Nephron (organoid): Measurements from ENCODE around the gene DOK3.
A peak's percentile ranks its signal among the peaks of the same experiment; 100 is the strongest.

Source experiments
- H3K27ac Mint-ChIP-seq, 3 experiments: 2 replicates each; pipeline ENCODE4 v1.8.0; 2020; ENCODE audit warnings: mixed read lengths in 3 of 3, mild to moderate bottlenecking in 2 of 3, moderate library complexity in 1 of 3
- H3K27me3 Mint-ChIP-seq: 2 replicates; pipeline ENCODE4 v1.8.0; 2021; ENCODE audit warnings: low read depth, mild to moderate bottlenecking, moderate library complexity, mixed read lengths
- H3K36me3 Mint-ChIP-seq: 2 replicates; pipeline ENCODE4 v1.8.0; 2020; ENCODE audit warnings: low read depth, mixed read lengths
- H3K4me1 Mint-ChIP-seq: 2 replicates; pipeline ENCODE4 v1.8.0; 2020; ENCODE audit warnings: mixed read lengths
- H3K4me3 Mint-ChIP-seq, 3 experiments: 2 replicates each; pipeline ENCODE4 v1.8.0; 2020; ENCODE audit warnings: mild to moderate bottlenecking in 3 of 3, mixed read lengths in 3 of 3, moderate library complexity in 2 of 3
- H3K9me3 Mint-ChIP-seq: 2 replicates; pipeline ENCODE4 v1.8.0; 2020; ENCODE audit warnings: mixed read lengths
- CTCF ChIP-seq, 3 experiments: fragments of 200-600 bp; sonication (generic); IDR thresholded peaks; one replicate each; pipeline ENCODE4 v1.5.0; 2021; ENCODE audit warnings: antibody characterized with exemption in 3 of 3; ENCODE audit not compliant: unreplicated experiment in 3 of 3

The DOK3 gene

GRCh38 chr5:177510567-177511053 is 984 bp upstream of the DOK3 start:
- peaks cover 13% of the 10 kb centered on the region for H3K4me1 Mint-ChIP-seq

GRCh38 chr5:177509991-177510566 is 453 bp upstream of the DOK3 start:
- Mint-ChIP-seq H3K4me3 (peak overlapping the region in 2 of 3 experiments; percentile 51 to 62), H3K27me3 (peaks cover 4% of the 10 kb centered on the region), H3K4me1 (peaks cover 10% of the 10 kb centered on the region), H3K9me3 (no peaks in the 10 kb centered on the region), H3K36me3 (peaks cover 41% of the 10 kb centered on the region), H3K27ac (peak overlapping the region in 1 of 3 experiments; percentile 59)
- no peak for TF ChIP-seq CTCF (IDR thresholded peaks at IDR 0.05; ENCODE audit: unreplicated experiment in 3 of 3)

More at GRCh38 chr5:177510567-177511053, 984 bp upstream of the DOK3 start:
- Mint-ChIP-seq H3K36me3 (peaks cover 46% of the 10 kb centered on the region), H3K27ac (no peak overlapping the region), H3K4me3 (peak overlapping the region in 1 of 3 experiments; percentile 24), H3K9me3 (no peaks in the 10 kb centered on the region), H3K27me3 (peaks cover 4% of the 10 kb centered on the region)
- TF ChIP-seq CTCF (IDR thresholded peaks at IDR 0.05; ENCODE audit: unreplicated experiment in 3 of 3): no peak

GRCh38 chr5:177508837-177509236 is 789 bp downstream of the DOK3 start:
- peaks cover 10% of the 10 kb centered on the region for H3K4me1 Mint-ChIP-seq
- H3K27me3 Mint-ChIP-seq: peaks cover 4% of the 10 kb centered on the region
- H3K36me3 Mint-ChIP-seq: peaks cover 33% of the 10 kb centered on the region
- no peaks in the 10 kb centered on the region for H3K9me3 Mint-ChIP-seq
- TF ChIP-seq CTCF (IDR thresholded peaks at IDR 0.05; ENCODE audit: unreplicated experiment in 3 of 3): no peak
- peak overlapping the region in 1 of 3 experiments; percentile 38 for H3K27ac Mint-ChIP-seq
- no peak overlapping the region for H3K4me3 Mint-ChIP-seq

- H3K27ac Mint-ChIP-seq: no peak overlapping the region
- TF ChIP-seq CTCF (IDR thresholded peaks at IDR 0.05; ENCODE audit: unreplicated experiment in 3 of 3): no peak
These were observed 1.4 kb downstream of the DOK3 start for GRCh38 chr5:177508221-177508611.

GRCh38 chr5:177507596-177508220 is 1.9 kb downstream of the DOK3 start:
- no peak for TF ChIP-seq CTCF (IDR thresholded peaks at IDR 0.05; ENCODE audit: unreplicated experiment in 3 of 3)
- Mint-ChIP-seq H3K27ac (no peak overlapping the region), H3K4me3 (no peak overlapping the region), H3K36me3 (peaks cover 25% of the 10 kb centered on the region), H3K4me1 (peaks cover 10% of the 10 kb centered on the region), H3K9me3 (no peaks in the 10 kb centered on the region), H3K27me3 (peaks cover 4% of the 10 kb centered on the region)

More at GRCh38 chr5:177508221-177508611, 1.4 kb downstream of the DOK3 start:
- peaks cover 30% of the 10 kb centered on the region for H3K36me3 Mint-ChIP-seq
- no peak overlapping the region for H3K4me3 Mint-ChIP-seq
- H3K4me1 Mint-ChIP-seq: peaks cover 10% of the 10 kb centered on the region
- peaks cover 4% of the 10 kb centered on the region for H3K27me3 Mint-ChIP-seq
- no peaks in the 10 kb centered on the region for H3K9me3 Mint-ChIP-seq
